Glomerular endothelial cell (primary cell): ENCODE data around the gene POLR2A. TPM values are rescaled to one million over a fixed set of nuclear protein-coding genes. Genes with fewer than 3 reads are reported as not detected.

Experiments used
- DNase-seq: peaks from one replicate; pipeline ENCODE4 v3.0.0-alpha.2; 2011; ENCODE audit warnings: low read depth, low spot score; ENCODE audit errors: extremely low read depth
- total RNA-seq: library from RNA; depleted of rRNA; stranded (reverse); fragments of >200 nt; gene quantifications from 2 replicates; pipeline ENCODE4 v1.2.3, GENCODE V29; 2015

POLR2A gene
- total RNA-seq, 1 donor from 2014 or later = 124 TPM

GRCh38 chr17:7501729-7502128 is 17.6 kb downstream of the POLR2A start:
- no peak for DNase-seq

GRCh38 chr17:7502171-7502847 is 18.1 kb downstream of the POLR2A start:
- DNase-seq = no peak

GRCh38 chr17:7502987-7503386 is 18.8 kb downstream of the POLR2A start:
- no peak for DNase-seq

DNA sequence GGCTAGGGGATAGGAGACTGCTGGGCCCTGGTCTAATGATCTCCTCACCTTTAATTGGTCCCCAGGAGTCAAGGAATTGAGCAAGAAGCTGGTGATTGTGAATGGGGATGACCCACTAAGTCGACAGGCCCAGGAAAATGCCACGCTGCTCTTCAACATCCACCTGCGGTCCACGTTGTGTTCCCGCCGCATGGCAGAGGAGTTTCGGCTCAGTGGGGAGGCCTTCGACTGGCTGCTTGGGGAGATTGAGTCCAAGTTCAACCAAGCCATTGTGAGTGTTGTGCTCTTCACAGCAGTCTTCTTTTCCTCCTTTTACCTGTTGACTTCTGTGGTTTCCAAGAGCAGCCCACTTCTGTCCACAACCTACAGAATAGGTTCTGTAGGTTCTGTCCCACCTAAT is 19.4 kb downstream of the POLR2A start:
- no peak for DNase-seq

- no peak for DNase-seq
These were observed 24.0 kb downstream of the POLR2A start for GRCh38 chr17:7508145-7508544.

- no peak for DNase-seq
These were observed 24.7 kb downstream of the POLR2A start for GRCh38 chr17:7508846-7509245.

DNA sequence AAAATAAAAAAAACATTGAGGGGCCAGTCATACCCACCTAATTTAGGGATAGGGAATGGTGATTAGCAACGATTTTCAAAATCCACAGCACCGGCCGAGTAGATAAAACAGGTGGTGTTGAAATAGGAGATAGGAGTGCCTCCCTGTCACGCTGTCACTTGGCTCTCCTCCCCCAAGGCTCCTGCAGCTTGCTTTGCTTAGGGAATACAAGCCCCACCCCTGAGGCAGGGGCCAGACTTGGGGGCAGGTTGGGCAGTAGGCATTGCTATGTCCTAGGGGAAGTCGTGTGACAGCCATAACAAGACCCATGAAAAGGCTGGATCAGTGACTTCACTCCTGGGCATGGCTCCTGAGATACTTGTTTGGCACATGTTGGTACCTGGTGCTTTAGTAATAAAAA is 25.8 kb downstream of the POLR2A start:
- no peak for DNase-seq

DNA sequence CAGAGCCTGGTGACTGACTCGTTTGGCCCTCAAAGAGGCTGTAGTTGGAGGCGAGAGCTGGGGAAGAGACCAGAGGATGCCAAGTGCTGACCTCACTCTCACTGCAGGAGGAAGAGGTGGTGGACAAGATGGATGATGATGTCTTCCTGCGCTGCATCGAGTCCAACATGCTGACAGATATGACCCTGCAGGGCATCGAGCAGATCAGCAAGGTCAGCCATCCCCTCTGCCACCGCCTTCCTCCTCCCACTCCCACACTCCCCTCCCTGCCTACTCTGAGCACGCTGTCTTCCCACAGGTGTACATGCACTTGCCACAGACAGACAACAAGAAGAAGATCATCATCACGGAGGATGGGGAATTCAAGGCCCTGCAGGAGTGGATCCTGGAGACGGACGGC is 26.9 kb downstream of the POLR2A start:
- no peak for DNase-seq

DNA sequence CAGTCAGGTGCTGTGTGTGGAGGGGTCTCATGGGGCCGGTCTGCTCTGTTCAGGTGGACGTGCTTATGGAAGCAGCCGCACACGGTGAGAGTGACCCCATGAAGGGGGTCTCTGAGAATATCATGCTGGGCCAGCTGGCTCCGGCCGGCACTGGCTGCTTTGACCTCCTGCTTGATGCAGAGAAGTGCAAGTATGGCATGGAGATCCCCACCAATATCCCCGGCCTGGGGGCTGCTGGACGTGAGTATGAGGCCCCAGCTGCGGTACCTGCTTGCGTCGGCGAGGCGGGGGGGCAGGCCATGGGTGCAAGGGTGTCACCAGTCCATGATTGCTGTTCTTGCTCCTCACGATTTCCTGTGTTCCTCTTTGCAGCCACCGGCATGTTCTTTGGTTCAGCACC is 27.9 kb downstream of the POLR2A start:
- no peak for DNase-seq

DNA sequence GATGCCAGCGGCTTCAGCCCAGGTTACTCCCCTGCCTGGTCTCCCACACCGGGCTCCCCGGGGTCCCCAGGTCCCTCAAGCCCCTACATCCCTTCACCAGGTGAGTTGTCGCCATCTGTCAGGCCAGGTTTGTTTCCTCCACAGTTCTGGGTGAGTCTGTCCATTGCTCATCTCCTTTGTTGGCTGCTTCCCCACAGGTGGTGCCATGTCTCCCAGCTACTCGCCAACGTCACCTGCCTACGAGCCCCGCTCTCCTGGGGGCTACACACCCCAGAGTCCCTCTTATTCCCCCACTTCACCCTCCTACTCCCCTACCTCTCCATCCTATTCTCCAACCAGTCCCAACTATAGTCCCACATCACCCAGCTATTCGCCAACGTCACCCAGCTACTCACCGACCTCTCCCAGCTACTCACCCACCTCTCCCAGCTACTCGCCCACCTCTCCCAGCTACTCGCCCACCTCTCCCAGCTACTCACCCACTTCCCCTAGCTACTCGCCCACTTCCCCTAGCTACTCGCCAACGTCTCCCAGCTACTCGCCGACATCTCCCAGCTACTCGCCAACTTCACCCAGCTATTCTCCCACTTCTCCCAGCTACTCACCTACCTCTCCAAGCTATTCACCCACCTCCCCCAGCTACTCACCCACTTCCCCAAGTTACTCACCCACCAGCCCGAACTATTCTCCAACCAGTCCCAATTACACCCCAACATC is 28.8 kb downstream of the POLR2A start:
- no peak for DNase-seq

DNA sequence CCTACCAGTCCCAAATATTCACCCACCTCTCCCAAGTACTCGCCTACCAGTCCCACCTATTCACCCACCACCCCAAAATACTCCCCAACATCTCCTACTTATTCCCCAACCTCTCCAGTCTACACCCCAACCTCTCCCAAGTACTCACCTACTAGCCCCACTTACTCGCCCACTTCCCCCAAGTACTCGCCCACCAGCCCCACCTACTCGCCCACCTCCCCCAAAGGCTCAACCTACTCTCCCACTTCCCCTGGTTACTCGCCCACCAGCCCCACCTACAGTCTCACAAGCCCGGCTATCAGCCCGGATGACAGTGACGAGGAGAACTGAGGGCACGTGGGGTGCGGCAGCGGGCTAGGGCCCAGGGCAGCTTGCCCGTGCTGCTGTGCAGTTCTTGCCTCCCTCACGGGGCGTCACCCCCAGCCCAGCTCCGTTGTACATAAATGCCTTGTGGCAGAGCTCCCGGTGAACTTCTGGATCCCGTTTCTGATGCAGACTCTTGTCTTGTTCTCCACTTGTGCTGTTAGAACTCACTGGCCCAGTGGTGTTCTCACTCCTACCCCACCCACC is 29.8 kb downstream of the POLR2A start:
- no peak for DNase-seq

- DNase-seq = no peak
These were observed 31.9 kb downstream of the POLR2A start for GRCh38 chr17:7515911-7516610.

DNA sequence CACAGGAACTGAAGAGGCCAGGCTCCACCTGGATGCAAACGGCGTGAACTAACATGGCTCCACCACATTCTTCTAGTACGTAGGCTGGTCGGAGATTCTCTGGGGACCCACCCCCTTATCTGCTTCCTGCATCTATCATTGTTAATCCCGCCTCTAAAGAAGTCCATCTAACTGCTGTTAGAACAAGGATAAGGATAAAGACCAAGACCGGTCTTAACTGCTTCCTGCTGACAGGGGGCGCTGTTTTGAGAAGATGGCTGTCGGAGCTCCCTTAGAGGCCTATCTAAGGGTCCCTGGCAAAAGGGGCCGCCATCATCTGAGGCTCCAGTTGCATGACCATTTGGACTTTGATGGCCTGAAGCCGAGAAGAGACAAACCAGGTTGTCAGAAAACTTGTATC is 38.9 kb downstream of the POLR2A start:
- DNase-seq = no peak

DNA sequence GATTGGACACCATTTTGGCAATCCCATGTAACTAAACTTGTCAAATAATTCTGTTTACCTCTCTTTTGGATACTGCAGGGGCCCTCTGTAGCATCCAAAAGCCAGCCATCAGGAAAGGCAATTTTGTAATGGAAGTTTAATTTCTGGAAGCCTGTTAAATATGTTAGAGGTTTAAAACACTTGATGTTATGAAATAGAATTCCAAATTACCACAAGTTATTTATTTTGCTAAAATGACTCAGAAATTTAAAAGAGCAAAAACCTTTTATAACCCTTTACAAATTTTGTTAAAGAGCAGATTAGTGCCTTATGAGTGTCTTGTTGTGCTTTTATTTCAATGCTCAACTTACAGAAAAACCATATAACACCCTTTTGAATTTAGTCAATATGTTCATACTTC is 44.7 kb downstream of the POLR2A start:
- no peak for DNase-seq

GRCh38 chr17:7530023-7530900 is 46.1 kb downstream of the POLR2A start:
- no peak for DNase-seq

- DNase-seq = no peak
These were observed 53.9 kb downstream of the POLR2A start for GRCh38 chr17:7538050-7538449.

DNA sequence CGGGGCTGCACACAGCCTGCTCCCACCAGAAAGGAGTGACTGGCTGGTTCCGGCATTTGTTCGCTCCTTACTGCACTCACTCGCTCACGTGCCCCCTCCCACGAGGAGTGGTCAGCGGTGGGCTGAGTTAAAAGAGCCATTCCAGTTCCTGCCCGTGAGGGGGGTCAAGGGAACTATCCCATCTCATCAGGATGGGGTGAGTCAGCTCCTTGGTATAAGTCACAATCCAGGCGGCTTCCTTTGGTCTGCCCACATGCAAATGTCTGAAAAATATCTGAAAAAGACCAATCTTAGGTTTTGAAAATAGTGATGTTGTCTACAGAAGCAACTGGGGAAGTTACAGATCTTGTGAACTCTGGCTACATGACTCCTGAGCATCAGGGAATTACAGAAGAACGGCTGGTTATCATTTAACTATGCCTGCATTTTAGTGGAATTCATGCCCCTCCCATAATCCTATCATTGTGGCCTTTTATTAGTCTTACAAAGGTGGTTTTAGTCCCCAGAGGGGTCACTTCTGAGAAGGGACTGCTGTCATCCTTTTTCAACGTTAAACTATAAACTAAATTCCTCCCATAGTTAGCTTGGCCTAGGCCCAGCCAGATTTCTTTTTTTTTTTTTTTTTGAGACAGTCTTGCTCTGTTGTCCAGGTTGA is 54.9 kb downstream of the POLR2A start:
- no peak for DNase-seq

GRCh38 chr17:7541074-7541621 is 57.0 kb downstream of the POLR2A start:
- no peak for DNase-seq

DNA sequence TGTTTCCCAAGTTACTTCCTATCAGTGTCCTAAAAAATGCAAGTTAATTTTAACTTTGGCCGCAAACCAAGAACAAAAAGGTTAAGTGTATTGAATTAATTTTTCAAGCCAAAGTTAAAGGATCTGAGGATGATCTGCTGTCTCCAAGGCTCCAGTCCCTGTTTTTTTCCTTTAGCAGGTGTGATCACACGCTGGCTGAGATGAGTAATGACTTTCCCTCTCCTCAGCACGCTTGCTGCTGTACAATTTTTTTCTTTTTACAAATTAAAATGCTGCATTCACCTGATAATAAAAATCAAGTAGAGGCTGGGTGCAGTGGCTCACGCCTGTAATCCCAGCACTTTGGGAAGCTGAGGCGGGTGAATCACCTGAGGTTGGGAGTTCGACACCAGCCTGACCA is 60.7 kb downstream of the POLR2A start:
- no peak for DNase-seq
